Thoracic aorta (tissue), 2 donors: ENCODE results near the gene ASB7. TPM values are rescaled to one million over a fixed set of nuclear protein-coding genes. Genes with fewer than 3 reads are reported as not detected.
"Not testable (repeated sequence)": the region's sequence is repeated elsewhere in the genome, so short reads cannot be mapped to it uniquely, and the experiment has no call there.

Experiments used
- ATAC-seq: fragments of 150-250 bp; one replicate; pipeline ENCODE4 v1.8.0; 2017; ENCODE audit warnings: low read depth; ENCODE audit not compliant: insufficient number of reproducible peaks, low FRiP score
- DNase-seq: peaks from one replicate; pipeline ENCODE4 v3.0.0-alpha.2; 2020; ENCODE audit warnings: low spot score
- H3K27ac ChIP-seq, 2 donors: fragments of 200-600 bp; sonication (generic); 1 replicate in 1 of 2; 2 replicates in 1 of 2; pipeline ENCODE4 v1.5.1; 2016; ENCODE audit warnings: mild to moderate bottlenecking in 2 of 2, moderate library complexity in 2 of 2
- H3K27me3 ChIP-seq: fragments of 200-600 bp; sonication (generic); replicated peaks from 2 replicates; pipeline ENCODE4 v1.6.0; 2016; ENCODE audit warnings: mild to moderate bottlenecking; ENCODE audit not compliant: insufficient read depth
- H3K36me3 ChIP-seq: fragments of 200-600 bp; sonication (generic); one replicate; pipeline ENCODE4 v1.5.1; 2016
- H3K4me1 ChIP-seq, 2 donors: fragments of 200-600 bp; sonication (generic); 1 replicate in 1 of 2; 2 replicates in 1 of 2; pipeline versions ENCODE4 v1.5.1 to v1.6.0; 2016; ENCODE audit warnings: low read depth in 2 of 2, mild to moderate bottlenecking in 1 of 2; ENCODE audit not compliant: control insufficient read depth in 1 of 2
- H3K4me3 ChIP-seq: fragments of 200-600 bp; sonication (generic); 2 replicates; pipeline ENCODE4 v1.5.1; 2016; ENCODE audit warnings: mild to moderate bottlenecking
- H3K9me3 ChIP-seq: fragments of 200-600 bp; sonication (generic); 2 replicates; pipeline ENCODE4 v1.5.1; 2016
- CTCF ChIP-seq: fragments of 200-600 bp; sonication (generic); IDR thresholded peaks from one replicate; pipeline ENCODE4 v1.5.1; 2019; ENCODE audit warnings: antibody characterized with exemption
- total RNA-seq, 2 donors: library from RNA; depleted of rRNA; stranded (reverse); fragments of >200 nt; gene quantifications; one replicate each; pipeline versions ENCODE4 v1.1.0 to v1.2.3, GENCODE V29; 2016

ASB7 gene
- total RNA-seq, 2 donors from 2014 or later = 6.0 to 12.8 TPM

GRCh38 chr15:100671124-100671680, 68.8 kb downstream of the ASB7 start:
- DNase-seq (no peak), ATAC-seq (no peak)
- H3K27me3 ChIP-seq = no peaks in the 10 kb centered on the region
- no peak overlapping the region for H3K4me3 ChIP-seq
- H3K36me3 ChIP-seq = no peaks in the 10 kb centered on the region
- H3K4me1 ChIP-seq = no peaks in the 10 kb centered on the region
- no peak overlapping the region for H3K27ac ChIP-seq
- TF ChIP-seq CTCF = no peak
- H3K9me3 ChIP-seq = no peaks in the 10 kb centered on the region

DNA sequence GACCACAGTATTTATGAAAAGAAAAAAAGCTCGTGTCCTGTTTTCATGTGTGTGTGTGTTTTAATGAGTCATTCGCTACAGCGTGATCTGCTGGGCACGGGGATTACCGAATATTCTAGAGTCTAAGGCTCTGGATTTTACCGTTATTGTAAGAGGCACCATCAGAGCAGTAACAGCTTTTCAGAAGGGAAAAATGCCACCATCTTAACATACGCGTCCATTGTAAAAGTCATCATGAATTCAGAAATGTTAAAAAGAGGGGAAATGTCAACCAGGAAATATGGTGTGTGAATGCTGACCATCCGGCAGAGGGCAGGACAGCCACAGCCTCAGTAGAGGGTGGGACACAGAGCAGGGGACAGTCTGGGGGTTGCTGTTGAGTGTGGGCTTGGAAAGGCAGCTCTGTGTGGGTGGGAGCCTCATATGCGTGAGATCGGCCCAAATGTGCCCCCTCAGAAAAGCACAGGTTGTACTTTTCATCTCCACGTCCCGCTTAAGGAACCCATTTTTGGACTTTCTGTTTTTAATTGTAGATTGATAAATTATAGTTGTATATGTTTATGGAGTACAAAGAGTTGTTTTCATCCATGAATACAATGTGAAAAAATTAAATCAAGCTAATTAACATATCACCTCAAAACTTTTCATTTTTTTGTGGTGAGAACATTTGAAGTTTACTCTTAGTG, 69.6 kb downstream of the ASB7 start:
- no peaks in the 10 kb centered on the region for H3K4me1 ChIP-seq
- TF ChIP-seq CTCF = peak; percentile 40
- no peaks in the 10 kb centered on the region for H3K9me3 ChIP-seq
- DNase-seq = no peak
- no peak overlapping the region for H3K4me3 ChIP-seq
- no peaks in the 10 kb centered on the region for H3K36me3 ChIP-seq
- no peaks in the 10 kb centered on the region for H3K27me3 ChIP-seq
- no peak for ATAC-seq
- no peak overlapping the region for H3K27ac ChIP-seq

DNA sequence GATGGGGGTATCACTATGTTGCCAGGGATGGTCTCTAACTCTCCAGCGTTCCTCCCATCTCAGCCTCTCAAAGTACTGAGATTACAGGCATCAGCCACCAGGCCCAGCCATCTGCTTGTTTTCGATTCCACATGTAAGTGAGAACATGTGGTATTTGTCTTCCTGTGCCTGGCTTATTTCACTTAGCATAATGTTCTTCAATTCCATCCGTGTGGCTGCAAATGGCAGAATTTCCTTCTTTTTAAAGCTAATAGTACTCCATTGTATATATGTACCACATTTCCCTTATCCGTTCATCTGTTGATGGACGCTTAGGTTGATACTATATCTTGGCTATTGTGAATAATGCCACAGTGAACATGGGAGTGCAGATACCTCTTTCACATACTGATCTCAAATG, 70.6 kb downstream of the ASB7 start:
- H3K4me1 ChIP-seq = no peaks in the 10 kb centered on the region
- H3K27ac ChIP-seq = no peak overlapping the region
- DNase-seq = no peak

GRCh38 chr15:100679151-100679550, 76.8 kb downstream of the ASB7 start:
- not testable (repeated sequence) for H3K4me3 ChIP-seq, H3K27me3 ChIP-seq, H3K4me1 ChIP-seq, H3K9me3 ChIP-seq, ATAC-seq, H3K36me3 ChIP-seq, DNase-seq, H3K27ac ChIP-seq

More for the DNA sequence above, 70.6 kb downstream of the ASB7 start:
- no peaks in the 10 kb centered on the region for H3K9me3 ChIP-seq
- no peaks in the 10 kb centered on the region for H3K27me3 ChIP-seq
- no peak overlapping the region for H3K4me3 ChIP-seq
- no peak for ATAC-seq
- H3K36me3 ChIP-seq = no peaks in the 10 kb centered on the region
- no peak for TF ChIP-seq CTCF

DNA sequence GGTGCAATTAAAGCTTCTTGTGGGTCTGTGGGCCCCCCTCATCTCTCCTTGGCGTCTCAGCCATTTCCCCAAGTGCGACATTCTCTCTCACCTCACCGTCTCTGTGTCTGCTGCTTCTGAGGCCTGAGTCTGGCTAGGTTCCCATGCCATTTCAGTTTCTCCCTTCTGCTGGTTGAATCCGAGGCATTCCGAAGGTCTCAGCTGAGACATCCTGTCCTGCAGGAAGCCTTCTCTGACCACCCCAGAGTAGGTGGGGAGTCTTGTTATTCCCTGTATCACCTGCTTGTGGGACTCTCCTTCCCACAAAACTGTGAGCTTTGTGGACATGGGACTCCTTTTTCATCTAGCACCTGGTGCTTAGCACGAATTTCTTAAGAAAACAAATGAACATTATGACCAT, 78.3 kb downstream of the ASB7 start:
- no peak for ATAC-seq

More for the DNA sequence above, 78.3 kb downstream of the ASB7 start:
- Histone ChIP-seq H3K9me3 (no peaks in the 10 kb centered on the region), H3K4me3 (no peak overlapping the region), H3K36me3 (no peaks in the 10 kb centered on the region), H3K27ac (no peak overlapping the region), H3K27me3 (no peaks in the 10 kb centered on the region), H3K4me1 (no peaks in the 10 kb centered on the region)
- DNase-seq = no peak
- TF ChIP-seq CTCF = no peak
